ENCODE data around the gene ERLEC1. TPM values are rescaled to one million over a fixed set of nuclear protein-coding genes. Genes with fewer than 3 reads are reported as not detected.
"Not testable (repeated sequence)": the region's sequence is repeated elsewhere in the genome, so short reads cannot be mapped to it uniquely, and the experiment has no call there.

ERLEC1 gene
- total and polyA plus RNA-seq, 4 experiments from 2014 or later: 32.4 to 47.3 (median 35.3) TPM

DNA sequence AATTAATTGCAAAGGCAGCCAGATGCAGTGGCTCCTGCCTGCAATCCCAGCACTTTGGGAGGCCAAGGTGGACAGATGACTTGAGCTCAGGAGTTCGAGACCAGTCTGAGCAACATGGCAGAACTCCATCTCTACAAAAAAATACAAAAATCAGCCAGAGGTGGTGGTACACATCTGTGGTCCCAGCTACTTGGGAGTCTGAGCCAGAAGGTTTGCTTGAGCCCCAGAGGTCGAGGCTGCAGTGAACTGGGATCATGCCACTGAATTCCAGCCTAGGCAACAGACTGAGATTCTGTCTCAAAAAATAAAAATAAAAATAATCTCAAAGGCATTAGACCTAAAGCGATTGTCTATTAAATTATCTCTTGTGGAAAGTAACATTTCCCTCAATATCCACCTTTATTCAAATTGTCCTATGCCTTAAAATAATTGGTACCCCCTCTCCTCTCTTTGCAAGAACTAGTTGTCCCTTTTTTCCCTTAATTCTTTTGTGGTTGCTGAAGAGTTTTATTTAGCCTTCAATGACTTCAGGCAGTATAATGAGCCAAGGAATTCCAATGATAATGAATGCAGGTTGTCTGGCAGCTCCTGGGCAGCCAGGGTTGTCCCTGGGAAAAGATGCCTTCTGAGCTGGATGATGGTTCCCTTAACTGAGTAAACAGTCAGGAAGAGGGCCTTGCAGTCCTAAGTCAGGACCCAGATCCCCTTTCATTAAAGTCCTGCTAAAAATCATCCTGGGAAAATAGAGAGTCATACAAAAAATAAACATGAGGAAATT, 40.7 kb downstream of the ERLEC1 start:
- DNase-seq: no peak
- Mint-ChIP-seq H3K4me1 (no peaks in the 10 kb centered on the region), H3K9me3 (peaks cover 0 to 6% (median 1%) of the 10 kb centered on the region in 8 donors), H3K27ac (no peak overlapping the region), H3K36me3 (peaks cover 3 to 28% of the 10 kb centered on the region in 2 donors), H3K4me3 (no peak overlapping the region), H3K27me3 (no peaks in the 10 kb centered on the region)
- ChIA-PET CTCF (ENCODE audit: partially characterized antibody) (no interaction called here), POLR2A (ENCODE audit: partially characterized antibody) (no interaction called here)
- H3K27me3 ChIP-seq (ENCODE audit: insufficient read depth, low read length): no peaks in the 10 kb centered on the region
- H3K9me3 ChIP-seq (ENCODE audit: control insufficient read depth in 1 of 2, low read length in 2 of 2): no peaks in the 10 kb centered on the region
- no peaks in the 10 kb centered on the region for H3K36me3 ChIP-seq (ENCODE audit: insufficient read depth, low read length)
- no peaks in the 10 kb centered on the region for H3K4me1 ChIP-seq (ENCODE audit: insufficient read depth, low read length)
- H3K27ac ChIP-seq (ENCODE audit: low read depth, low read length): no peak overlapping the region
- intact Hi-C loops (cut with micrococcal nuclease): no loop called here
- H3K4me3 ChIP-seq (ENCODE audit: low read length in 2 of 2): no peak overlapping the region

DNA sequence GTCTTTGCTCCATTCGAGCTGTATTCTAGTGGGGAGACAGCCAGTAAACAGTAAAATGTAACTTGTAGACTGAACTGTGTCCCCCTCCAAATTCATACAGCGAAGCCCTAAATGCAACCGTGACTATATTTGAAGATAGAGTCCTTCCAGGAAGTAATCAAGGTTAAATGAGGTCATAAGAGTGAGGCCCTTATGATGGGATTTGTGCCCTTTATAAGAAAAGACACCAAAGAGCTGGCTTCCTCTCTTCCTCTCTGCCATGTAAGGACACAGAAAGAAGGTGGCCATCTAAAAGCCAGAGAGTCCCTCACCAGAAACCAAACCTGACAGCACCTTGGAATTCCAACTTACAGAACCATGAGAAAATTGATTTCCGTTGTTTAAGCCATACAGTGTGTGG, 41.5 kb downstream of the ERLEC1 start:
- H3K4me1 Mint-ChIP-seq: no peaks in the 10 kb centered on the region
- intact Hi-C loops (cut with micrococcal nuclease): no loop called here
- Histone ChIP-seq H3K36me3 (ENCODE audit: insufficient read depth, low read length) (no peaks in the 10 kb centered on the region), H3K27ac (ENCODE audit: low read depth, low read length) (no peak overlapping the region), H3K4me3 (ENCODE audit: low read length in 2 of 2) (no peak overlapping the region), H3K27me3 (ENCODE audit: insufficient read depth, low read length) (no peaks in the 10 kb centered on the region), H3K4me1 (ENCODE audit: insufficient read depth, low read length) (no peaks in the 10 kb centered on the region), H3K9me3 (ENCODE audit: control insufficient read depth in 1 of 2, low read length in 2 of 2) (no peaks in the 10 kb centered on the region)
- ChIA-PET POLR2A (ENCODE audit: partially characterized antibody) (no interaction called here), CTCF (ENCODE audit: partially characterized antibody) (no interaction called here)
- no peak for DNase-seq
- peaks cover 0 to 6% (median 1%) of the 10 kb centered on the region in 8 donors for H3K9me3 Mint-ChIP-seq
- no peaks in the 10 kb centered on the region for H3K27me3 Mint-ChIP-seq
- H3K36me3 Mint-ChIP-seq: peaks cover 4 to 28% of the 10 kb centered on the region in 2 donors
- H3K27ac Mint-ChIP-seq: no peak overlapping the region
- H3K4me3 Mint-ChIP-seq: no peak overlapping the region

DNA sequence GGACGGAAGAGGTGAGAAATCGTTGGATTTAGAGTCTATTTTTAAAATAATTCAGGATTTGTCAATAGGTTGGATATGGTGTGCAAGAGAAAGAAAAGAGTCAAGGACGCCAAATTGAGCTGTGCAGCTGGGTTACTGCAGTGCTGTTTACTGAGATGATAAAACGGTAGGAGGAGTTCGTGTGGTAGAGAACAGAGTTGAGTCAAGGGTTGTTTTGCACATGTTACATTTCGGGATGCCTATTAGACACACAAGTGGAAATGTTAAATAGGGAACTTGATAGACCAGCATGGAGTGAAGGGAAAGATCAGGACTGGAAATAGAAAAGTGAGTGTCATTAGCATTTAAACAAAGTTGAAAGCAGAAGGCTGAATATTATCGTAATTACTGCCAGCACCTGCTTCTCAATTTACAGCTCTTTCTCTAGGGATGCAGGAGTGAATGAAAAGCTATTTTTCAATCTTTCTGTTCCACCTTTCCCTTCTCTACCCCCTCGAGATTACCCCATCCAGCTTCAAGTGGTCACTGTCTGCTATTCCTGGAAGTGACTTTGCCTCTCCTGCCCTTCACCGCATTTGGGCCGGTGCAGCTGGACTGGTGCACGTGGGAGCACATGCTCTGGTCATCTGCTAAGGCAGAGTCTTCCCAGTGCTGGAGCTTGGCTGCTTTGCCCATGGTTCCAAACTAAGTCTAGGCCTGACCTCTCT, 42.6 kb downstream of the ERLEC1 start:
- no peak overlapping the region for H3K27ac ChIP-seq (ENCODE audit: low read depth, low read length)
- ChIA-PET POLR2A (ENCODE audit: partially characterized antibody) (no interaction called here), CTCF (ENCODE audit: partially characterized antibody) (no interaction called here)
- peak overlapping the region in 1 of 7 donors; percentile 29 for H3K27ac Mint-ChIP-seq
- H3K4me1 Mint-ChIP-seq: no peaks in the 10 kb centered on the region
- H3K36me3 ChIP-seq (ENCODE audit: insufficient read depth, low read length): no peaks in the 10 kb centered on the region
- H3K9me3 Mint-ChIP-seq: peaks cover 0 to 6% (median 1%) of the 10 kb centered on the region in 8 donors
- H3K27me3 Mint-ChIP-seq: no peaks in the 10 kb centered on the region
- no peaks in the 10 kb centered on the region for H3K9me3 ChIP-seq (ENCODE audit: control insufficient read depth in 1 of 2, low read length in 2 of 2)
- H3K27me3 ChIP-seq (ENCODE audit: insufficient read depth, low read length): no peaks in the 10 kb centered on the region
- H3K36me3 Mint-ChIP-seq: peaks cover 10 to 37% of the 10 kb centered on the region in 2 donors
- no peak overlapping the region for H3K4me3 ChIP-seq (ENCODE audit: low read length in 2 of 2)
- intact Hi-C loops (cut with micrococcal nuclease): no loop called here
- no peak for DNase-seq
- no peaks in the 10 kb centered on the region for H3K4me1 ChIP-seq (ENCODE audit: insufficient read depth, low read length)
- H3K4me3 Mint-ChIP-seq: no peak overlapping the region

DNA sequence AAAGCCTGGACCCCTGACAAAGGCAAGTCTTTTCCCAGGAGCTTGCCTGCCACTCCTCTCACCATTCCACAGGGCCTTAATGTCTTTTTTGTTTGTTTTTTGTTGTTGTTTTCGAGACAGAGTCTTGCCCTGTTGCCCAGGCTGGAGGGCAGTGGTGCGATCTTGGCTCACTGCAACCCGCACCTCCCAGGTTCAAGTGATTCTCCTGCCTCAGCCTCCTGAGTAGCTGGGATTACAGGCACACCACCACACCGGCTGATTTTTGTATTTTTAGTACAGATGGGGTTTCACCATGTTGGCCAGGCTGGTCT, 43.1 kb downstream of the ERLEC1 start:
- CTCF ChIA-PET (ENCODE audit: partially characterized antibody); H3K36me3 ChIP-seq (ENCODE audit: insufficient read depth, low read length); H3K27me3 Mint-ChIP-seq; H3K9me3 Mint-ChIP-seq; intact Hi-C loops (cut with micrococcal nuclease); H3K27ac ChIP-seq (ENCODE audit: low read depth, low read length); H3K4me1 Mint-ChIP-seq; H3K4me1 ChIP-seq (ENCODE audit: insufficient read depth, low read length); H3K4me3 ChIP-seq (ENCODE audit: low read length in 2 of 2); H3K27me3 ChIP-seq (ENCODE audit: insufficient read depth, low read length); POLR2A ChIA-PET (ENCODE audit: partially characterized antibody); H3K27ac Mint-ChIP-seq; DNase-seq; H3K9me3 ChIP-seq (ENCODE audit: control insufficient read depth in 1 of 2, low read length in 2 of 2); H3K4me3 Mint-ChIP-seq: not testable (repeated sequence)
- H3K36me3 Mint-ChIP-seq: peaks cover 10 to 42% of the 10 kb centered on the region in 2 donors

DNA sequence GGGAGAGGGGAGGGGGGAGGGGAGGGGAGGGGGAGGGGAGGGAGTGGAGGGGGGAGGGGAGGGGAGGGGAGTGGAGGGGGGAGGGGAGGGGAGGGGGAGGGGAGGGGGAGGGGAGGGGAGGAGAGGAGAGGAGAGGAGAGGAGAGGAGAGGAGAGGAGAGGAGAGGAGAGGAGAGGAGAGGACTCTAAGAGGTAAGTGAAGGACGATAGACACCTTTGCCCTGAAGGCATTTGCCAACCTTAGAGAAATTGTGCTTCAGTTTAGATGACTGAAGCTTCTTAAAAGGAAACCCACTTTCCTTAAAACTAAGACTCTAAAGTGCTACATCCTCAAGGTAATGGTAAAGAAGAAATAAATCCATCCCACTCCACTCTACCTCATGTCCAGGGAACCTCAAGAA, 53.7 kb downstream of the ERLEC1 start:
- H3K4me1 ChIP-seq (ENCODE audit: insufficient read depth, low read length): no peaks in the 10 kb centered on the region
- no peaks in the 10 kb centered on the region for H3K27me3 ChIP-seq (ENCODE audit: insufficient read depth, low read length)
- no peak overlapping the region for H3K27ac ChIP-seq (ENCODE audit: low read depth, low read length)
- Mint-ChIP-seq H3K27me3 (no peaks in the 10 kb centered on the region), H3K9me3 (peaks cover 0 to 3% (median 0%) of the 10 kb centered on the region in 8 donors), H3K27ac (no peak overlapping the region), H3K4me1 (peaks cover 5 to 12% (median 8%) of the 10 kb centered on the region in 4 donors), H3K36me3 (peaks cover 0 to 14% of the 10 kb centered on the region in 2 donors), H3K4me3 (no peak overlapping the region)
- H3K36me3 ChIP-seq (ENCODE audit: insufficient read depth, low read length): no peaks in the 10 kb centered on the region
- POLR2A ChIA-PET (ENCODE audit: partially characterized antibody): no interaction called here
- DNase-seq: no peak
- intact Hi-C loops (cut with micrococcal nuclease): no loop called here
- CTCF ChIA-PET (ENCODE audit: partially characterized antibody): no interaction called here
- H3K9me3 ChIP-seq (ENCODE audit: control insufficient read depth in 1 of 2, low read length in 2 of 2): no peaks in the 10 kb centered on the region
- H3K4me3 ChIP-seq (ENCODE audit: low read length in 2 of 2): no peak overlapping the region

DNA sequence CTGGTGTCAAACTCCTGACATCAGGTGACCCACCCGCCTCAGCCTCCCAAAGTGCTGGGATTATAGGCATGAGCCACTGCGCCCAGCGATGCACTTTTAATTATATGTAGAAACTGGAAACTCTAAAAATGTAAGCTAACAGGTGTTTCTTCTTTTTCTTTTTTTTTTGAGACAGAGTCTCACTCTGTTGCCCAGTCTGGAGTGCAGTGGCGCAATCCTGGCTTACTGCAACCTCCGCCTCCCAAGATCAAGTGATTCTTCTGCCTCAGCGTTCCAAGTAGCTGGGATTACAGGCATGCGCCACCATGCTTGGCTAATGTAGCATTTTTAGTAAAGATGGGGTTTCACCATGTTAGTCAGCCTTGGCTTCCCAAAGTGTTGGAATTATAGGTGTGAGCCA, 54.8 kb downstream of the ERLEC1 start:
- H3K4me1 Mint-ChIP-seq: peaks cover 5 to 12% (median 8%) of the 10 kb centered on the region in 4 donors
- H3K9me3 Mint-ChIP-seq; intact Hi-C loops (cut with micrococcal nuclease); H3K27me3 ChIP-seq (ENCODE audit: insufficient read depth, low read length); H3K27ac ChIP-seq (ENCODE audit: low read depth, low read length); H3K4me3 Mint-ChIP-seq; H3K9me3 ChIP-seq (ENCODE audit: control insufficient read depth in 1 of 2, low read length in 2 of 2); H3K36me3 ChIP-seq (ENCODE audit: insufficient read depth, low read length); H3K27ac Mint-ChIP-seq; H3K4me3 ChIP-seq (ENCODE audit: low read length in 2 of 2); H3K4me1 ChIP-seq (ENCODE audit: insufficient read depth, low read length); DNase-seq; CTCF ChIA-PET (ENCODE audit: partially characterized antibody); POLR2A ChIA-PET (ENCODE audit: partially characterized antibody); H3K27me3 Mint-ChIP-seq: not testable (repeated sequence)
- peaks cover 0 to 10% of the 10 kb centered on the region in 2 donors for H3K36me3 Mint-ChIP-seq

DNA sequence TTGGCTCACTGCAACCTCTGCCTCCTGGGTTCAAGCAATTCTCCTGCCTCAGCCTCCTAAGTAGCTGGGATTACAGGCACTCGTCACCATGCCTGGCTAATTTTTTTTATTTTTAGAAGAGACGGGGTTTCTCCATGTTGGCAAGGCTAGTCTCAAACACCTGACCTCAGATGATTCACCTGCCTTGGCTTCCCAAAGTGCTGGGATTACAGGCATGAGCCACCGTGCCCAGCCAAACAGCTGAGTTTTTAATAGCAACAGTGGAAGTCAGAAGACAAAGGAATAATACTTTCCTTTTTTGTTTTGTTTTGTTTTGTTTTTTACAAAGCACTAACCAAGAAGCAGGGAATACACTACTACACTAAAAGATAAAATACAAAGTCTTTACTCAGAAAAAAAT, 56.0 kb downstream of the ERLEC1 start:
- H3K4me1 Mint-ChIP-seq: peaks cover 5 to 12% (median 8%) of the 10 kb centered on the region in 4 donors
- H3K27ac Mint-ChIP-seq: no peak overlapping the region
- no peak overlapping the region for H3K4me3 ChIP-seq (ENCODE audit: low read length in 2 of 2)
- H3K4me1 ChIP-seq (ENCODE audit: insufficient read depth, low read length): no peaks in the 10 kb centered on the region
- DNase-seq: no peak
- H3K27ac ChIP-seq (ENCODE audit: low read depth, low read length): no peak overlapping the region
- POLR2A ChIA-PET (ENCODE audit: partially characterized antibody): no interaction called here
- no peaks in the 10 kb centered on the region for H3K27me3 Mint-ChIP-seq
- H3K4me3 Mint-ChIP-seq: no peak overlapping the region
- H3K9me3 ChIP-seq (ENCODE audit: control insufficient read depth in 1 of 2, low read length in 2 of 2): no peaks in the 10 kb centered on the region
- no peaks in the 10 kb centered on the region for H3K36me3 ChIP-seq (ENCODE audit: insufficient read depth, low read length)
- no peaks in the 10 kb centered on the region for H3K27me3 ChIP-seq (ENCODE audit: insufficient read depth, low read length)
- peaks cover under 1 to 10% of the 10 kb centered on the region in 2 donors for H3K36me3 Mint-ChIP-seq
- CTCF ChIA-PET (ENCODE audit: partially characterized antibody): no interaction called here
- intact Hi-C loops (cut with micrococcal nuclease): no loop called here
- peaks cover 0 to 3% (median 0%) of the 10 kb centered on the region in 8 donors for H3K9me3 Mint-ChIP-seq
